AG04450 (cell line): Measurements from ENCODE around the gene INHBC. TPM values are rescaled to one million over a fixed set of nuclear protein-coding genes. Genes with fewer than 3 reads are reported as not detected.
A peak's percentile ranks its signal among the peaks of the same experiment; 100 is the strongest.

ENCODE experiments used
- CTCF ChIA-PET: fragments of 300-600, 350-600 bp; formaldehyde crosslinking; extraction: SDS; loops from one replicate; lab custom pipeline; 2022; ENCODE audit warnings: antibody characterized with exemption, inconsistent platforms; lab: Charles Lee
- POLR2A ChIA-PET: fragments of 350-600 bp; formaldehyde crosslinking; extraction: SDS; loops from one replicate; lab custom pipeline; 2021; ENCODE audit warnings: antibody characterized with exemption, inconsistent platforms; lab: Yijun Ruan, JAX
- DNase-seq: peaks from one replicate; pipeline ENCODE4 v3.0.0-alpha.2; 2011; ENCODE audit warnings: low read depth, low spot score
- H3K27ac ChIP-seq: one replicate; pipeline ENCODE4 v1.5.1; 2012; ENCODE audit warnings: low read depth, low read length, control low read depth
- H3K27me3 ChIP-seq: one replicate; pipeline ENCODE4 v1.6.0; 2012; ENCODE audit warnings: low read length; ENCODE audit not compliant: control insufficient read depth, insufficient read depth
- H3K4me3 ChIP-seq: 2 replicates; pipeline ENCODE4 v1.5.1; 2011; ENCODE audit warnings: mild to moderate bottlenecking, low read depth, low read length, control low read depth
- H3K9me3 ChIP-seq: 2 replicates; pipeline ENCODE4 v1.5.1; 2012; ENCODE audit warnings: low read length; ENCODE audit not compliant: control insufficient read depth, insufficient read depth
- CTCF ChIP-seq: IDR thresholded peaks from 2 replicates; pipeline ENCODE4 v1.5.1; 2011; ENCODE audit warnings: low read depth, low read length, control low read depth, inconsistent platforms
- polyA plus RNA-seq: library from polyadenylated mRNA; depleted of rRNA; stranded (reverse); fragments of >200 nt; gene quantifications from 2 replicates; pipeline ENCODE4 v1.2.3, GENCODE V29; 2011

The INHBC gene
- polyA plus RNA-seq, 1 experiment: not detected

- CTCF ChIA-PET: interaction anchor here (1.9 to 2.7 kb wide), 2 partner anchors 11 to 15 kb away, joined by 9 to 14 read pairs; partner anchors contain the start of gene GLI1
- H3K4me3 ChIP-seq: no peak overlapping the region
- peaks cover 42% of the 10 kb centered on the region for H3K27me3 ChIP-seq
- no peak for DNase-seq
- POLR2A ChIA-PET: no interaction called here
- TF ChIP-seq CTCF: no peak
- no peak overlapping the region for H3K27ac ChIP-seq
- no peaks in the 10 kb centered on the region; the same call in 1 of the 2 replicates for H3K9me3 ChIP-seq
Measured at GRCh38 chr12:57473886-57474285, 39.3 kb downstream of the INHBC start.

GRCh38 chr12:57474430-57474829, 39.8 kb downstream of the INHBC start:
- H3K9me3 ChIP-seq: no peaks in the 10 kb centered on the region; the same call in 1 of the 2 replicates
- CTCF ChIA-PET: interaction anchor here (1.9 to 2.7 kb wide), 2 partner anchors 11 to 15 kb away, joined by 9 to 14 read pairs; partner anchors contain the start of gene GLI1
- no peak overlapping the region for H3K27ac ChIP-seq
- POLR2A ChIA-PET: no interaction called here
- no peak overlapping the region for H3K4me3 ChIP-seq
- no peak for TF ChIP-seq CTCF
- H3K27me3 ChIP-seq: peaks cover 42% of the 10 kb centered on the region
- DNase-seq: no peak

GRCh38 chr12:57474862-57475261, 40.3 kb downstream of the INHBC start:
- Histone ChIP-seq H3K27me3 (peaks cover 42% of the 10 kb centered on the region), H3K27ac (no peak overlapping the region), H3K4me3 (no peak overlapping the region), H3K9me3 (no peaks in the 10 kb centered on the region; the same call in 1 of the 2 replicates)
- ChIA-PET POLR2A (interaction anchor here (0.9 kb wide), 1 partner anchor 45 kb away, joined by 4 read pairs; the partner anchor contains the start of gene DDIT3), CTCF (interaction anchor here (1.9 to 2.7 kb wide), 2 partner anchors 12 to 16 kb away, joined by 9 to 14 read pairs; partner anchors contain the start of gene GLI1)
- TF ChIP-seq CTCF: no peak
- DNase-seq: no peak

GRCh38 chr12:57475271-57476161, 40.9 kb downstream of the INHBC start:
- peaks cover 42% of the 10 kb centered on the region for H3K27me3 ChIP-seq
- H3K27ac ChIP-seq: no peak overlapping the region
- DNase-seq: no peak
- H3K9me3 ChIP-seq: no peaks in the 10 kb centered on the region; the same call in 1 of the 2 replicates
- TF ChIP-seq CTCF: no peak
- ChIA-PET CTCF (interaction anchor here (0.6 to 2.7 kb wide), 3 partner anchors 13 to 42 kb away, joined by 6 to 14 read pairs (median 9); partner anchors contain the start of gene GLI1), POLR2A (interaction anchor here (0.6 to 0.9 kb wide), 2 partner anchors 44 to 363 kb away, joined by 4 to 5 read pairs; partner anchors contain the start of gene DDIT3)
- H3K4me3 ChIP-seq: peak overlapping the region; percentile 36
